Measurements from ENCODE around the gene GID4.

Gene GID4

GRCh38 chr17:18006495-18007239 is 32.5 kb upstream of the GID4 start:
- no peak overlapping the region for H3K4me3 ChIP-seq (ENCODE audit: low read depth, low read length)
- DNase-seq (ENCODE audit: low read depth), result no peak
- TF ChIP-seq MAX (IDR thresholded peaks at IDR 0.05; ENCODE audit: low read depth, low read length), result no peak
- TF ChIP-seq POLR2A (IDR thresholded peaks at IDR 0.05; ENCODE audit: extremely low read depth, insufficient read length), result no peak

DNA sequence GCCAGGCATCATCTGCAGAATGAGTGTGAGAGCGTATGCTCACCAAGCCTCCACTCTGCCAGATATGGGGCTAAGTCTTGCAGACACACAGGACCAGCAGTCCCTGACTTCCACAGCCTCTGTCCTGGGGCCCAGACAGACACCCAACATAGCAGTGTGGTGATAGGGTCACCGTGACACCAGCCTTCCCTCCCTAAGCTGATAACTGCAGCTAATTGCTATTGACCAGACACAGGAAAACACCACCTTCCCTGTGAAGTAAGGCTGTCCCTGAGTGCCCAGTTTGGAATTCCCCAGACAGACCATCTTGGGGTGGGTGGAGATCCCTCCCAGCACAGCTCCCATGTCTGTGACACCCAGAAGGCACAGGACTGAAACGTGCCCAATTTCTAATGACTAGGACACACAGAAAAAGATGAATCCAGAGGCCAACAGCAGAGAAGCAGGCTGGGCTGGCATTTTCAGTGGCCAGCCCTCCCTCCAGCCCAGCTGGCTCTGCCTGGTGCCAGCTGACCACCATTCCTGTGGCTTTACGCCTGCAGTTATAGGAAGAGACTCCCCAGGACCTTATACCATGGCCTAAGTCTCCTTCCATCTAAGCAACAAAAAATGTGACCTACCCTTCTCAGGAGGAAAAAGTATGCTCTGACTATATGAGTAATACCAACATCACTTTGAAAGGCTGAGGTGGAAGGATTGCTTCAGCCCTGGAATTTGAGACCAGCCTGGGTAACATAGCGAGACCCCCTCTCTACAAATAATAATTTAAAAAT is 30.5 kb upstream of the GID4 start:
- no peak overlapping the region for H3K4me3 ChIP-seq (ENCODE audit: low read depth, low read length)
- DNase-seq (ENCODE audit: low read depth), result no peak
- TF ChIP-seq, protein P1, sequence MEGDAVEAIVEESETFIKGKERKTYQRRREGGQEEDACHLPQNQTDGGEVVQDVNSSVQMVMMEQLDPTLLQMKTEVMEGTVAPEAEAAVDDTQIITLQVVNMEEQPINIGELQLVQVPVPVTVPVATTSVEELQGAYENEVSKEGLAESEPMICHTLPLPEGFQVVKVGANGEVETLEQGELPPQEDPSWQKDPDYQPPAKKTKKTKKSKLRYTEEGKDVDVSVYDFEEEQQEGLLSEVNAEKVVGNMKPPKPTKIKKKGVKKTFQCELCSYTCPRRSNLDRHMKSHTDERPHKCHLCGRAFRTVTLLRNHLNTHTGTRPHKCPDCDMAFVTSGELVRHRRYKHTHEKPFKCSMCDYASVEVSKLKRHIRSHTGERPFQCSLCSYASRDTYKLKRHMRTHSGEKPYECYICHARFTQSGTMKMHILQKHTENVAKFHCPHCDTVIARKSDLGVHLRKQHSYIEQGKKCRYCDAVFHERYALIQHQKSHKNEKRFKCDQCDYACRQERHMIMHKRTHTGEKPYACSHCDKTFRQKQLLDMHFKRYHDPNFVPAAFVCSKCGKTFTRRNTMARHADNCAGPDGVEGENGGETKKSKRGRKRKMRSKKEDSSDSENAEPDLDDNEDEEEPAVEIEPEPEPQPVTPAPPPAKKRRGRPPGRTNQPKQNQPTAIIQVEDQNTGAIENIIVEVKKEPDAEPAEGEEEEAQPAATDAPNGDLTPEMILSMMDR (IDR thresholded peaks at IDR 0.05; ENCODE audit: low read depth, low read length), result no peak
- TF ChIP-seq MAX (IDR thresholded peaks at IDR 0.05; ENCODE audit: low read depth, low read length) (no peak), POLR2A (IDR thresholded peaks at IDR 0.05; ENCODE audit: extremely low read depth, insufficient read length) (no peak), MYC (IDR thresholded peaks at IDR 0.05; ENCODE audit: low read depth, low read length) (no peak)

DNA sequence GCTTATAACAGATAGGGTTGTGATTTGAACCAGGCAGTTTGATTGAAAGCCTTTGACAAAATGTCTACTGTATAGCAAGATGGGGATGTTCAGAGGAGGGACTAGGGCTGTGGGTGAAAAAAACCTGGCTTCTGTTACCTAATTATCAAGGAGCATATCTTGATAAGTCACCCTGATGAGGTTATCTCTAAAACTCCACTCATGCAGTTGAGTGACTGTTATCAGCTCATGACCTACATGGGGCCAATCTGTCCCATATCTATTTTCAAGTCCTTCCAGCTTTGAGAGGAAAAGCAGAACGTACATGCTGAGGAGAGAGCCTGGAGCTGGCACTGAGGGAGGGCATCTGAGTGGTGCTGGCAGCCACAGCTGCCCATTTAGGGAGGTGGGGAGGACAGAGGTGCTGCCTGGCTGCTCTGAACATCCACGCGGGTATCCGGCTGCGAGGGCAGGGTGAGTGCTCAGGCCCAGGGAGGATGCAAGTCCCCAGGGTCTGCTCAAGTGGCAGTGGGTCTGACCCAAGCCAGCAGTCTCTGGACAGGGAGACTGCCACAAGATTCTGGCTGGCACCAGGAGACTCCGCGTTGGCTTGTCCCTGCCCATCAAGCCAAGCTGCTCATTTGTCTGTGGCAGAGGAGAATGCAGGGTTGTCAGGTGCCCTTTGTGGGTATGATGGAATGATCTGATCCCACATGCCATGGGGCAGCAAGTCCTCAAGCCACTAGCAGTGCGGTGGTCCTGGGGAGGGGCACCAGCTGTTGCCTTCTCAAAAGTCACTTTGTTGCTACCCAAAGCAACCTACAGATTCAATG is 29.4 kb upstream of the GID4 start:
- H3K4me3 ChIP-seq (ENCODE audit: low read depth, low read length), result no peak overlapping the region
- TF ChIP-seq MYC (IDR thresholded peaks at IDR 0.05; ENCODE audit: low read depth, low read length) (no peak), POLR2A (IDR thresholded peaks at IDR 0.05; ENCODE audit: extremely low read depth, insufficient read length) (no peak), MAX (IDR thresholded peaks at IDR 0.05; ENCODE audit: low read depth, low read length) (no peak)
- TF ChIP-seq, protein P1 (IDR thresholded peaks at IDR 0.05; ENCODE audit: low read depth, low read length), result no peak
- DNase-seq (ENCODE audit: low read depth), result no peak

DNA sequence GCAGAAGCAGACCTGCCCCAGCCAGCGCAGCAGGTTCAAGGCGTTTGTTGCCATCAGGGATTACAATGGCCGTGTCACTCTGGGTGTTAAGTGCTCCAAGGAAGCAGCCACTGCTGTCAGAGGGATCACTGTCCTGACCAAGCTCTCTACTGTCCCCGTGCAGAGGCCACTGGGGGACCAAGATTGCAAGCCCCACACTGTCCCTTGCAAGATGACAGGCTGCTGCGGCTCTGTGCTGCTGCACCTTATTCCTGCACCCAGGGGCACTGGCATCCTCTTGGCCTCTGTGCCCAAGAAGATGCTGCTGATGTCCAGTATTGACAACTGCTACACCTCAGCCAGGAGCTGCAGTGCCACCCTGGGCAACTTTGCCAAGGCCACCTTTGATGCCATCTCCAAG is 27.9 kb upstream of the GID4 start:
- DNase-seq (ENCODE audit: low read depth), result no peak
- H3K4me3 ChIP-seq (ENCODE audit: low read depth, low read length), result no peak overlapping the region
- TF ChIP-seq MYC (IDR thresholded peaks at IDR 0.05; ENCODE audit: low read depth, low read length) (no peak), POLR2A (IDR thresholded peaks at IDR 0.05; ENCODE audit: extremely low read depth, insufficient read length) (no peak)
- TF ChIP-seq, protein P1 (IDR thresholded peaks at IDR 0.05; ENCODE audit: low read depth, low read length), result no peak

- H3K4me3 ChIP-seq (ENCODE audit: low read depth, low read length), result no peak overlapping the region
- DNase-seq (ENCODE audit: low read depth), result no peak
- no peak for TF ChIP-seq MAX (IDR thresholded peaks at IDR 0.05; ENCODE audit: low read depth, low read length)
- no peak for TF ChIP-seq MYC (IDR thresholded peaks at IDR 0.05; ENCODE audit: low read depth, low read length)
- TF ChIP-seq, protein P1 (IDR thresholded peaks at IDR 0.05; ENCODE audit: low read depth, low read length), result no peak
- TF ChIP-seq POLR2A (IDR thresholded peaks at IDR 0.05; ENCODE audit: extremely low read depth, insufficient read length), result no peak
Observed at GRCh38 chr17:18014006-18014405, 25.2 kb upstream of the GID4 start.

DNA sequence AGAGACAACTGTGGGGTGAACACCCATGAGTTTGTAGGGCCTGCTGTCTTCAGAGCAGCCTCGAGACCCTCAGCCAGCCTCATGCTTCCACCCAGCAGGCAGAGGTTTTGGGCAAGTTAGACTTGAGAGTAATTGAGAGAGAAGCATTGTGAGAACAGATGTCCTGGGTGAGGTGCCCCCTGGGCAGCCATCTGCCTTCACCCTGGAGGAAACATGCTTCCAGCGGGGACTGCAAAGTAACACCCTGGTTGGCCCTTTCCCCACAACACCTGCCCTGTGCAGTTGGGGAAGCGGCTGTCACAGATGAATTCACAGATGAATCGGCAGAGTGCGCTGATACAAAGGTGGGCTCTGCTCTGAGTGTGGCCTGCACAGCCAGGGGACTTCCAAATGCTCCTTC is 23.6 kb upstream of the GID4 start:
- no peak for DNase-seq (ENCODE audit: low read depth)
- H3K4me3 ChIP-seq (ENCODE audit: low read depth, low read length), result no peak overlapping the region
- TF ChIP-seq MAX (IDR thresholded peaks at IDR 0.05; ENCODE audit: low read depth, low read length) (no peak), POLR2A (IDR thresholded peaks at IDR 0.05; ENCODE audit: extremely low read depth, insufficient read length) (no peak), MYC (IDR thresholded peaks at IDR 0.05; ENCODE audit: low read depth, low read length) (no peak)
- TF ChIP-seq, protein P1 (IDR thresholded peaks at IDR 0.05; ENCODE audit: low read depth, low read length), result no peak

Measured in NB4 (cell line).